Body of pancreas (tissue), 4 donors: ENCODE data around the gene SLC5A9. TPM values are rescaled to one million over a fixed set of nuclear protein-coding genes. Genes with fewer than 3 reads are reported as not detected.

Source experiments
- ATAC-seq: fragments of 150-250 bp; one replicate; pipeline ENCODE4 v1.9.1; 2016
- DNase-seq, 4 donors: peaks; one replicate each; pipeline ENCODE4 v3.0.0-alpha.2; 2019
- H3K27ac ChIP-seq, 4 donors: fragments of 200-600 bp; sonication (generic); 1 replicate in 3 of 4; 2 replicates in 1 of 4; pipeline versions ENCODE4 v1.5.1 to v1.6.1; 2016 to 2019; ENCODE audit warnings: mild to moderate bottlenecking in 1 of 4, mixed read lengths in 1 of 4, moderate library complexity in 1 of 4
- H3K27me3 ChIP-seq, 2 donors: fragments of 200-600 bp; sonication (generic); one replicate each; pipeline ENCODE4 v1.6.0; 2016; ENCODE audit warnings: mild to moderate bottlenecking in 1 of 2
- H3K36me3 ChIP-seq, 2 donors: fragments of 200-600 bp; sonication (generic); replicated peaks in 1 of 2; 2 replicates each; pipeline ENCODE4 v1.5.1; 2016; ENCODE audit warnings: low read depth in 2 of 2; ENCODE audit not compliant: insufficient read depth in 1 of 2
- H3K4me1 ChIP-seq: fragments of 200-600 bp; sonication (generic); one replicate; pipeline ENCODE4 v1.6.0; 2016
- H3K4me3 ChIP-seq, 2 donors: fragments of 200-600 bp; sonication (generic); 1 replicate in 1 of 2; 2 replicates in 1 of 2; pipeline ENCODE4 v1.5.1; 2016 to 2019
- H3K9me3 ChIP-seq, 3 donors: fragments of 200-600 bp; sonication (generic); 1 replicate in 2 of 3; 2 replicates in 1 of 3; pipeline ENCODE4 v1.5.1; 2016
- POLR2A ChIP-seq, 3 donors: fragments of 450-650 bp; IDR thresholded peaks; one replicate each; pipeline ENCODE4 v1.6.1; 2016; ENCODE audit warnings: antibody characterized with exemption in 3 of 3, mild to moderate bottlenecking in 2 of 3
- WGBS, 2 donors: methylation state at CpG; one replicate each; pipeline ENCODE4 v1.1.5; 2017; 5-methylcytosine and 5-hydroxymethylcytosine counted together
- intact Hi-C: fragments of 100-400 bp; cut with DNase I; formaldehyde crosslinking; loops from one replicate; pipeline ENCODE4 v1.15.1; 2023
- total RNA-seq, 2 donors: library from RNA; depleted of rRNA; stranded (reverse); fragments of >200 nt; gene quantifications; one replicate each; pipeline ENCODE4 v1.1.0, GENCODE V29; 2016
- TF ChIP-seq, protein P1 (sequence below), 7 experiments: fragments of 450-650 bp in 4 of 7; fragments of 200-600 bp in 3 of 7; sonication (generic) in 3 of 7; IDR thresholded peaks; one replicate each; pipeline ENCODE4 v1.5.1; 2016 to 2019; ENCODE audit warnings: antibody characterized with exemption in 7 of 7

Gene SLC5A9
- total RNA-seq, 2 donors from 2014 or later, result 3.3 to 5.2 TPM

DNA sequence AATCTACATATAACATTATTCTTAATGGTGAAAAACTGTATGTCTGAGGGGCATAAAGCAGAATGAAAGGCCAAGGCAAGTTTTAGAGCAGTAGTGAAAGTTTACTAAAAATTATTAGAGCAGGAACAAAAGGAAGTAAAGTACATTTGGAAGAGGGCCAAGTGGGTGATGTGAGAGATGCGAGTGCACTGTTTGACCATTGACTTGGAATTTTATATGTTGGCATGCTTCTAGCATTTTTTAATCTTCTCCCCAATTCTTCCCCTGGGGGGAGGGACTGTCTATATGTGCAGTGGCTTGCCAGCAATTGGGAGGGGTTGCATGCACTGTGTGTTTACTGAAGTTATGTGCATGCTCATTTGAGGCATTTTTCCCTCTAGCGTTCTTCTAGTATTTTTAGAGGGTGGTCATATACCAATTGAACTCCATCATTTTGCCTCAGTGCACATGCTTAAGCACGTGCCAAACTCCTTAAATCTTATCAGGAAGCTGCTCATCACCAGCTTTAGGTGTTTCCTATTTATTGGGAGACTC is 36.1 kb upstream of the SLC5A9 start:
- Histone ChIP-seq H3K4me3 (no peak overlapping the region), H3K4me1 (no peaks in the 10 kb centered on the region), H3K27ac (no peak overlapping the region), H3K27me3 (no peaks in the 10 kb centered on the region), H3K9me3 (no peaks in the 10 kb centered on the region), H3K36me3 (no peaks in the 10 kb centered on the region)
- 34 to 37% methylated on average over 3 of the region's 3 CpGs for WGBS, 2 donors
- intact Hi-C loops, result no loop called here
- ATAC-seq (no peak), DNase-seq (no peak)
- no peak for TF ChIP-seq POLR2A (IDR thresholded peaks at IDR 0.05)
- TF ChIP-seq, protein P1, sequence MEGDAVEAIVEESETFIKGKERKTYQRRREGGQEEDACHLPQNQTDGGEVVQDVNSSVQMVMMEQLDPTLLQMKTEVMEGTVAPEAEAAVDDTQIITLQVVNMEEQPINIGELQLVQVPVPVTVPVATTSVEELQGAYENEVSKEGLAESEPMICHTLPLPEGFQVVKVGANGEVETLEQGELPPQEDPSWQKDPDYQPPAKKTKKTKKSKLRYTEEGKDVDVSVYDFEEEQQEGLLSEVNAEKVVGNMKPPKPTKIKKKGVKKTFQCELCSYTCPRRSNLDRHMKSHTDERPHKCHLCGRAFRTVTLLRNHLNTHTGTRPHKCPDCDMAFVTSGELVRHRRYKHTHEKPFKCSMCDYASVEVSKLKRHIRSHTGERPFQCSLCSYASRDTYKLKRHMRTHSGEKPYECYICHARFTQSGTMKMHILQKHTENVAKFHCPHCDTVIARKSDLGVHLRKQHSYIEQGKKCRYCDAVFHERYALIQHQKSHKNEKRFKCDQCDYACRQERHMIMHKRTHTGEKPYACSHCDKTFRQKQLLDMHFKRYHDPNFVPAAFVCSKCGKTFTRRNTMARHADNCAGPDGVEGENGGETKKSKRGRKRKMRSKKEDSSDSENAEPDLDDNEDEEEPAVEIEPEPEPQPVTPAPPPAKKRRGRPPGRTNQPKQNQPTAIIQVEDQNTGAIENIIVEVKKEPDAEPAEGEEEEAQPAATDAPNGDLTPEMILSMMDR (IDR thresholded peaks at IDR 0.05), result no peak

DNA sequence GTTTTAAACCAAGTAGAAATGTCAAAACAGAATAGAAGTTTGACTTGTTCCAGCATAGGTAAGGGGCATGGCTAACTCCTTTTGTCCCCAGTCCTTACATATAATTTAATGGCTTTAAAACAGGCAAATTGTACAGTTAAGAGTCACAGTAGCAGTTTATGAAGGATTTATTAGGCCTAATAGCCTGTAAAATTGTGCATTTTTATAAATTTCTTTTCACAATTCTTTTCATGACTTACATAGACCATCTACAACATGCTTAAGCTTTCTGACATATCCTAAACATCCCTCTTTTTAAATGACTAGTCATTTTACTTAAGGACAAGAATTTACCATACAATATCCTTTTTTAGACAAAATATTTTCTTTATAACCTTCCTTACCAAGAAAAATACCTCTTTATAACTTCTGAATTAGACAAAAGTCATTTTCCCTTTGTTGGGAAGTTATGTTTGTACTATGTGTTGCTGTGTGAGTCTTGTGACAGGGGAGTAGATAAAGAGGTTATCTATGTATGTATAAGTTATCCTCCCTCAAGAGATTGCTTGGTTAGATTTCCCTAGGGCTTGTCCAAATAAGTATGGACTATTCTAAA is 34.5 kb upstream of the SLC5A9 start:
- DNase-seq (no peak), ATAC-seq (no peak)
- Histone ChIP-seq H3K4me1 (no peaks in the 10 kb centered on the region), H3K36me3 (no peaks in the 10 kb centered on the region), H3K27me3 (no peaks in the 10 kb centered on the region), H3K4me3 (no peak overlapping the region), H3K27ac (no peak overlapping the region), H3K9me3 (no peaks in the 10 kb centered on the region)
- no peak for TF ChIP-seq POLR2A (IDR thresholded peaks at IDR 0.05)
- TF ChIP-seq, protein P1 (IDR thresholded peaks at IDR 0.05), result no peak
- intact Hi-C loops, result no loop called here

DNA sequence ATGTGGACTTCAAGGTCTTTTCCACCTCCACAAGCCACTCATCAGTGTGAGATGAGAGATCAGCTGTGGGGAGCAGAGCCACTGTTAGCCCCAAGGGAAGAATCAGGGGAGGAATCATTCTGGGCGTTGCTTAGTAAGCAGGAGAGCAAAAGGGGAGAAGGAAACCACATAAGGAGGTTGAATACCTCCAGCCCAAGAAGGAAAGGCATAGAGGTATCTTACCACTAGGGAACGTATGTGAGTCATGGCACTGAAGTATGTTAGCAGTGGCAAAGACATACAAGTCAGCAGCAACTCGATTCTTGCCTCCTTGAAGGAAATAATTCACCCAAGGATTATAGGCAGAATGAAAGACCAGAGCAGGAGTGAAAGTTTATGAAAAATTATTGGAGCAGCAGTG is 31.6 kb upstream of the SLC5A9 start:
- no peaks in the 10 kb centered on the region for H3K4me1 ChIP-seq
- intact Hi-C loops, result no loop called here
- TF ChIP-seq, protein P1 (IDR thresholded peaks at IDR 0.05), result no peak
- no peak for TF ChIP-seq POLR2A (IDR thresholded peaks at IDR 0.05)
- H3K27ac ChIP-seq, result no peak overlapping the region
- H3K4me3 ChIP-seq, result no peak overlapping the region
- no peak for ATAC-seq
- H3K36me3 ChIP-seq, result no peaks in the 10 kb centered on the region
- DNase-seq, result no peak
- H3K27me3 ChIP-seq, result peaks cover 0 to 4% of the 10 kb centered on the region in 2 donors
- H3K9me3 ChIP-seq, result no peaks in the 10 kb centered on the region
- 45 to 50% methylated on average over 3 of the region's 3 CpGs for WGBS, 2 donors

DNA sequence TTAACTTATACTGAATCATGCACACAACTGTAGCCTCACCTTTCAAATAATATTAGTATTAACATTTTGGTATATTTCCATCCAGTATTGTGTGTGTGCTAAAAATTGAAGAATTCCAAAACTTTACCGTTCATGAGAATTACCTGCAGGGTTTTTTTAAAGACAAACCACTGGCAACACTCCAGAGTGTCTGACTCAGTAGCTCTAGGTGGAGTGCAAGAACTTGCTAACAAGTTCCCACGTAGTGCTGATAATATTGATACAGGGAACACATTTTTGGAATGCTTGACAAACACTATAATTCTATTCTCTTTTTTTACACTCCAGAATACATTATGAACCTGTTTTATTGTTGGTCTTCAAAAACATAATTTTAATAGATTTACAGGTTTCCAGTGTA is 27.7 kb upstream of the SLC5A9 start:
- ATAC-seq, result no peak
- intact Hi-C loops, result no loop called here
- WGBS, 2 donors, result 16 to 32% methylated on average over 2 of the region's 2 CpGs

More for the DNA sequence above, 27.7 kb upstream of the SLC5A9 start:
- Histone ChIP-seq H3K4me3 (no peak overlapping the region), H3K9me3 (no peaks in the 10 kb centered on the region), H3K36me3 (no peaks in the 10 kb centered on the region), H3K27me3 (peaks cover 0 to 4% of the 10 kb centered on the region in 2 donors), H3K27ac (no peak overlapping the region), H3K4me1 (no peaks in the 10 kb centered on the region)
- TF ChIP-seq POLR2A (IDR thresholded peaks at IDR 0.05), result no peak
- TF ChIP-seq, protein P1 (IDR thresholded peaks at IDR 0.05), result no peak
- no peak for DNase-seq
